K562 (cell line): ENCODE measurements around the gene NUP210. TPM values are rescaled to one million over a fixed set of nuclear protein-coding genes. Genes with fewer than 3 reads are reported as not detected.

ENCODE experiments used
- C11orf30 ChIP-seq: fragments of 450-650 bp; IDR thresholded peaks from 2 replicates; pipeline ENCODE4 v1.6.1; 2016; ENCODE audit warnings: low read depth, mild to moderate bottlenecking
- CXXC5 ChIP-seq: fragments of 250-450 bp; sonication (Bioruptor Pico); IDR thresholded peaks from 2 replicates; pipeline ENCODE4 v1.8.0; 2022; ENCODE audit warnings: inconsistent platforms, mild to moderate bottlenecking, moderate library complexity
- FOXA3 ChIP-seq, 2 experiments: fragments of 450-650 bp in 1 of 2; sonication (generic) in 1 of 2; formaldehyde crosslinking; IDR thresholded peaks in 1 of 2; conservative IDR thresholded peaks in 1 of 2; 2 replicates each; pipeline versions ENCODE4 v1.4.0 to v1.8.0; 2020 to 2022; ENCODE audit warnings: mild to moderate bottlenecking in 2 of 2, missing genetic modification reagents in 1 of 2
- NUFIP1 ChIP-seq: fragments of 450-650 bp; IDR thresholded peaks from 2 replicates; pipeline ENCODE4 v1.6.1; 2018; ENCODE audit not compliant: partially characterized antibody
- POLR2B ChIP-seq: fragments of 450-650 bp; IDR thresholded peaks from 2 replicates; pipeline ENCODE4 v1.6.1; 2018; ENCODE audit warnings: low read depth; ENCODE audit not compliant: partially characterized antibody
- PRMT5 ChIP-seq: sonication (generic); formaldehyde crosslinking; IDR thresholded peaks from 2 replicates; pipeline ENCODE4 v1.5.0; 2020; ENCODE audit warnings: missing genetic modification reagents
- TRIM24 ChIP-seq, 2 experiments: fragments of 450-650 bp; IDR thresholded peaks; 2 replicates each; pipeline ENCODE4 v1.6.1; 2016
- ZNF75A ChIP-seq: fragments of 450-650 bp; formaldehyde crosslinking; IDR thresholded peaks from 2 replicates; pipeline ENCODE4 v1.4.0; 2020; ENCODE audit warnings: mild to moderate bottlenecking
- ZNF785 ChIP-seq: fragments of 250-450 bp; sonication (Bioruptor Pico); IDR thresholded peaks from 2 replicates; pipeline ENCODE4 v1.4.0; 2020; ENCODE audit warnings: mild to moderate bottlenecking
- polyA plus RNA-seq, 8 experiments: library from polyadenylated mRNA; depleted of rRNA in 4 of 8; stranded (reverse) in 5 of 8; unstranded in 3 of 8; fragments of >200 nt; fragmentation: Nextera tagmentation in 2 of 8; fragmentation: Illumina TruSeq in 1 of 8; extraction: Ambion mirVana in 2 of 8; extraction: Trizol in 1 of 8; gene quantifications; 2 replicates each; pipeline versions ENCODE4 v1.2.1 to v1.2.3, GENCODE V29; 2011 to 2014; ENCODE audit warnings: inconsistent platforms in 1 of 8, missing spikeins in 1 of 8
- total RNA-seq, 7 experiments: library from RNA; depleted of rRNA in 6 of 7; stranded (reverse); fragments of >200 nt in 6 of 7; fragmentation: Illumina TruSeq in 2 of 7; extraction: Trizol in 2 of 7; gene quantifications; 2 replicates each; pipeline versions ENCODE4 v1.2.1 to v1.2.3, GENCODE V29; 2011 to 2021; ENCODE audit warnings: low replicate concordance in 1 of 7
- TF ChIP-seq, protein P1 (sequence below), 2 experiments: fragments of 200-800 bp in 1 of 2; sonication (Bioruptor generic) in 1 of 2; sonication (generic) in 1 of 2; formaldehyde crosslinking in 1 of 2; IDR thresholded peaks in 1 of 2; conservative IDR thresholded peaks in 1 of 2; 2 replicates each; pipeline versions ENCODE4 v1.5.0 to v1.6.1; 2016 to 2020; ENCODE audit warnings: missing compliant biosample characterization in 1 of 2, missing genetic modification characterization in 1 of 2, missing genetic modification reagents in 1 of 2
- TF ChIP-seq, protein P2 (sequence below), 2 experiments: IDR thresholded peaks; 2 replicates each; pipeline ENCODE4 v1.6.1; 2011; ENCODE audit warnings: borderline replicate concordance in 1 of 2, control low read depth in 1 of 2, low read depth in 1 of 2, low read length in 1 of 2, mild to moderate bottlenecking in 1 of 2, mixed read lengths in 1 of 2, moderate library complexity in 1 of 2; ENCODE audit not compliant: insufficient read depth in 1 of 2, insufficient read length in 1 of 2, poor library complexity in 1 of 2, severe bottlenecking in 1 of 2; ENCODE audit errors: extremely low read depth in 1 of 2
- TF ChIP-seq, protein P3 (sequence below): fragments of 450-650 bp; formaldehyde crosslinking; IDR thresholded peaks from 2 replicates; pipeline ENCODE4 v1.4.0; 2022; ENCODE audit warnings: missing genetic modification characterization

Gene NUP210
- total and polyA plus RNA-seq, 9 of the 15 experiments (the other 6 are each of a cell fraction or from before 2014, with no cell fraction given), result 1.2 to 138 (median 44.0) TPM

DNA sequence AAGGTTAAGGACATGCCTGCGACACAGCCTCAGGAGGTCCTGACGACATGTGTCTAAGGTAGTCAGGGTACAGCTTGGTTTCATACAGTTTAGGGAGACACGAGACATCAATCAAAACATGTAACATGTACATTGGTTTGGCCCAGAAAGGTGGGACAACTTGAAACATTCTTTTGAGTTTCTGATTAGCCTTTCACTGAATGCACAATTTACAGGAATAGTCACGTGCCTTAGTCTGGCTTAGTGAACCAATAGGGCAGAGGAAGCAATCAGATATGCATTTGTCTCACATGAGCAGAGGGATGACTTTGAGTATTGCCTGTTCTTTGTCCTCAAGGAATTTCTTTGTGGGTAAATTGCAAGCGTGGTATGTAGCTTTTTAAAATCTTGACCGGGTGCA lies 35.5 kb upstream of the NUP210 start (continued):
- TF ChIP-seq NUFIP1 (no peak), TRIM24 (IDR thresholded peaks at IDR 0.05) (no peak), C11orf30 (peak; percentile 42), ZNF75A (CRISPR knock-in tag) (no peak), POLR2B (no peak), FOXA3 (CRISPR knock-in tag; conservative IDR thresholded peaks at IDR 0.05 in 1 of 2, IDR thresholded peaks at IDR 0.05 in 1 of 2) (no peak), ZNF785 (CRISPR knock-in tag) (no peak), CXXC5 (CRISPR knock-in tag) (0 out of 2 replicates have a peak, but pooled peaks have one; percentile 30), PRMT5 (CRISPR knock-in tag) (no peak)
- TF ChIP-seq, protein P1, sequence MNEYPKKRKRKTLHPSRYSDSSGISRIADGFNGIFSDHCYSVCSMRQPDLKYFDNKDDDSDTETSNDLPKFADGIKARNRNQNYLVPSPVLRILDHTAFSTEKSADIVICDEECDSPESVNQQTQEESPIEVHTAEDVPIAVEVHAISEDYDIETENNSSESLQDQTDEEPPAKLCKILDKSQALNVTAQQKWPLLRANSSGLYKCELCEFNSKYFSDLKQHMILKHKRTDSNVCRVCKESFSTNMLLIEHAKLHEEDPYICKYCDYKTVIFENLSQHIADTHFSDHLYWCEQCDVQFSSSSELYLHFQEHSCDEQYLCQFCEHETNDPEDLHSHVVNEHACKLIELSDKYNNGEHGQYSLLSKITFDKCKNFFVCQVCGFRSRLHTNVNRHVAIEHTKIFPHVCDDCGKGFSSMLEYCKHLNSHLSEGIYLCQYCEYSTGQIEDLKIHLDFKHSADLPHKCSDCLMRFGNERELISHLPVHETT (CRISPR knock-in tag; conservative IDR thresholded peaks at IDR 0.05 in 1 of 2, IDR thresholded peaks at IDR 0.05 in 1 of 2), result 0 out of 4 replicates have a peak, but pooled peaks of 1 of the 2 experiments have one; percentile 25
- TF ChIP-seq, protein P2, sequence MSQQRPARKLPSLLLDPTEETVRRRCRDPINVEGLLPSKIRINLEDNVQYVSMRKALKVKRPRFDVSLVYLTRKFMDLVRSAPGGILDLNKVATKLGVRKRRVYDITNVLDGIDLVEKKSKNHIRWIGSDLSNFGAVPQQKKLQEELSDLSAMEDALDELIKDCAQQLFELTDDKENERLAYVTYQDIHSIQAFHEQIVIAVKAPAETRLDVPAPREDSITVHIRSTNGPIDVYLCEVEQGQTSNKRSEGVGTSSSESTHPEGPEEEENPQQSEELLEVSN (IDR thresholded peaks at IDR 0.05; ENCODE audit: borderline replicate concordance in 1 of 2, extremely low read depth in 1 of 2, insufficient read depth in 1 of 2, insufficient read length in 1 of 2, low read depth in 1 of 2, low read length in 1 of 2, poor library complexity in 1 of 2, severe bottlenecking in 1 of 2), result peak in 1 of 2 experiments; percentile 11
- TF ChIP-seq, protein P3, sequence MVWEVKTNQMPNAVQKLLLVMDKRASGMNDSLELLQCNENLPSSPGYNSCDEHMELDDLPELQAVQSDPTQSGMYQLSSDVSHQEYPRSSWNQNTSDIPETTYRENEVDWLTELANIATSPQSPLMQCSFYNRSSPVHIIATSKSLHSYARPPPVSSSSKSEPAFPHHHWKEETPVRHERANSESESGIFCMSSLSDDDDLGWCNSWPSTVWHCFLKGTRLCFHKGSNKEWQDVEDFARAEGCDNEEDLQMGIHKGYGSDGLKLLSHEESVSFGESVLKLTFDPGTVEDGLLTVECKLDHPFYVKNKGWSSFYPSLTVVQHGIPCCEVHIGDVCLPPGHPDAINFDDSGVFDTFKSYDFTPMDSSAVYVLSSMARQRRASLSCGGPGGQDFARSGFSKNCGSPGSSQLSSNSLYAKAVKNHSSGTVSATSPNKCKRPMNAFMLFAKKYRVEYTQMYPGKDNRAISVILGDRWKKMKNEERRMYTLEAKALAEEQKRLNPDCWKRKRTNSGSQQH (CRISPR knock-in tag), result no peak
